Gastroesophageal sphincter (tissue), 3 donors: ENCODE data around the gene SERGEF.

Source experiments
- CTCF ChIP-seq, 4 experiments: fragments of 200-600 bp in 2 of 4; fragments of 450-650 bp in 2 of 4; sonication (generic) in 1 of 4; IDR thresholded peaks; one replicate each; pipeline ENCODE4 v1.5.1; 2017 to 2019; ENCODE audit warnings: antibody characterized with exemption in 4 of 4, mild to moderate bottlenecking in 2 of 4, moderate library complexity in 2 of 4
- EP300 ChIP-seq: sonication (generic); formaldehyde crosslinking; IDR thresholded peaks from one replicate; pipeline ENCODE4 v1.6.1; 2017; ENCODE audit warnings: antibody characterized with exemption, mild to moderate bottlenecking
- POLR2A ChIP-seq, 2 donors: fragments of 450-650 bp; IDR thresholded peaks; one replicate each; pipeline ENCODE4 v1.6.1; 2017; ENCODE audit warnings: antibody characterized with exemption in 2 of 2, mild to moderate bottlenecking in 2 of 2, moderate library complexity in 1 of 2

GRCh38 chr11:17906436-17906835 is 106.4 kb downstream of the SERGEF start:
- no peak for TF ChIP-seq POLR2A (IDR thresholded peaks at IDR 0.05)
- no peak for TF ChIP-seq EP300
- peak in 1 of 4 experiments; percentile 20 for TF ChIP-seq CTCF (IDR thresholded peaks at IDR 0.05)
